ENCODE measurements around the gene HDAC7. TPM values are rescaled to one million over a fixed set of nuclear protein-coding genes. Genes with fewer than 3 reads are reported as not detected.

The HDAC7 gene
- total RNA-seq, 3 donors from 2014 or later (not counting 1 experiment from before 2014, with no cell fraction given): 141 to 235 (median 147) TPM

DNA sequence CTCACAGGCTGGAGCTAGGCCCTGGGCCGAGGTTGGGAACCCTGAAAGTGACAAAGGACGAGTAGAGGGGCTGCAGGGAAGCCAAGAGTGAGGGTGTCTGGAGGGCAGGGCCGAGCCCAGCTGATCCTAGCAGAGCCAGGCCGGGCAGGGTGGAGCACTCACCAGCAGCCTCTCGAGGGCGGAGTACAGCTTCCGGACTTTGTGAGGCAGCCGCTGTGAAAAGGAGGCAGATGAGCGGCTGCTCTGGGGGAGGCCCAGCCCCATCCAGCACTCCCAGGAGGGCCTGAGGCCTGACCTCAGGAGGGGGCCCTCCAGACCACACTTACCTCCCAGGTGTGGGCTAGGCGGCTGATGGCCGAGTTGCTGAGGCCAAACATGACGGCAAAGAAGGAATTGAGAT, 79.7 kb downstream of the HDAC7 start:
- peak overlapping the region; percentile 51 for H3K27ac ChIP-seq (ENCODE audit: low read length)
- H3K27me3 Mint-ChIP-seq (ENCODE audit: low read depth in 2 of 2): peaks cover 17% of the 10 kb centered on the region in 2 donors
- H3K27ac Mint-ChIP-seq: peak overlapping the region; percentile 46 to 54

GRCh38 chr12:47739297-47739696, 80.4 kb downstream of the HDAC7 start:
- H3K36me3 Mint-ChIP-seq: no peaks in the 10 kb centered on the region
- H3K27ac Mint-ChIP-seq: peak overlapping the region; percentile 46 to 54
- DNase-seq (no peak), ATAC-seq (no peak)
- Histone ChIP-seq H3K27me3 (ENCODE audit: control insufficient read depth, insufficient read depth, low read length) (peaks cover 6% of the 10 kb centered on the region), H3K4me1 (ENCODE audit: control insufficient read depth, insufficient read depth, low read length) (peaks cover 33% of the 10 kb centered on the region), H3K27ac (ENCODE audit: low read length) (no peak overlapping the region), H3K4me3 (ENCODE audit: low read length) (no peak overlapping the region), H3K9me3 (ENCODE audit: control insufficient read depth, insufficient read depth, low read length) (no peaks in the 10 kb centered on the region), H3K36me3 (ENCODE audit: control insufficient read depth, insufficient read depth, low read length) (no peaks in the 10 kb centered on the region)
- TF ChIP-seq, protein P1, sequence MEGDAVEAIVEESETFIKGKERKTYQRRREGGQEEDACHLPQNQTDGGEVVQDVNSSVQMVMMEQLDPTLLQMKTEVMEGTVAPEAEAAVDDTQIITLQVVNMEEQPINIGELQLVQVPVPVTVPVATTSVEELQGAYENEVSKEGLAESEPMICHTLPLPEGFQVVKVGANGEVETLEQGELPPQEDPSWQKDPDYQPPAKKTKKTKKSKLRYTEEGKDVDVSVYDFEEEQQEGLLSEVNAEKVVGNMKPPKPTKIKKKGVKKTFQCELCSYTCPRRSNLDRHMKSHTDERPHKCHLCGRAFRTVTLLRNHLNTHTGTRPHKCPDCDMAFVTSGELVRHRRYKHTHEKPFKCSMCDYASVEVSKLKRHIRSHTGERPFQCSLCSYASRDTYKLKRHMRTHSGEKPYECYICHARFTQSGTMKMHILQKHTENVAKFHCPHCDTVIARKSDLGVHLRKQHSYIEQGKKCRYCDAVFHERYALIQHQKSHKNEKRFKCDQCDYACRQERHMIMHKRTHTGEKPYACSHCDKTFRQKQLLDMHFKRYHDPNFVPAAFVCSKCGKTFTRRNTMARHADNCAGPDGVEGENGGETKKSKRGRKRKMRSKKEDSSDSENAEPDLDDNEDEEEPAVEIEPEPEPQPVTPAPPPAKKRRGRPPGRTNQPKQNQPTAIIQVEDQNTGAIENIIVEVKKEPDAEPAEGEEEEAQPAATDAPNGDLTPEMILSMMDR (IDR thresholded peaks at IDR 0.05): no peak
- H3K4me1 Mint-ChIP-seq: peaks cover 17 to 38% of the 10 kb centered on the region in 2 donors
- intact Hi-C loops (cut with micrococcal nuclease): no loop called here
- H3K9me3 Mint-ChIP-seq: no peaks in the 10 kb centered on the region
- H3K4me3 Mint-ChIP-seq: no peak overlapping the region
- WGBS (ENCODE audit: insufficient coverage): 87% methylated on average over 3 of the region's 3 CpGs
- H3K27me3 Mint-ChIP-seq (ENCODE audit: low read depth in 2 of 2): peaks cover 10 to 11% of the 10 kb centered on the region in 2 donors

More for the DNA sequence above, 79.7 kb downstream of the HDAC7 start:
- Mint-ChIP-seq H3K4me3 (peak overlapping the region; percentile 72), H3K36me3 (no peaks in the 10 kb centered on the region), H3K9me3 (no peaks in the 10 kb centered on the region), H3K4me1 (peaks cover 17 to 38% of the 10 kb centered on the region in 2 donors)
- Histone ChIP-seq H3K9me3 (ENCODE audit: control insufficient read depth, insufficient read depth, low read length) (no peaks in the 10 kb centered on the region), H3K36me3 (ENCODE audit: control insufficient read depth, insufficient read depth, low read length) (no peaks in the 10 kb centered on the region), H3K4me3 (ENCODE audit: low read length) (no peak overlapping the region), H3K4me1 (ENCODE audit: control insufficient read depth, insufficient read depth, low read length) (peaks cover 33% of the 10 kb centered on the region), H3K27me3 (ENCODE audit: control insufficient read depth, insufficient read depth, low read length) (peaks cover 6% of the 10 kb centered on the region)
- DNase-seq (no peak), ATAC-seq (peak in 2 of 3 donors; percentile 31 to 39)
- TF ChIP-seq, protein P1 (IDR thresholded peaks at IDR 0.05): no peak
- WGBS (ENCODE audit: insufficient coverage): 66% methylated on average over 12 of the region's 12 CpGs
- intact Hi-C loops (cut with micrococcal nuclease): no loop called here

GRCh38 chr12:47737936-47738594, 81.6 kb downstream of the HDAC7 start:
- intact Hi-C loops (cut with micrococcal nuclease): no loop called here
- 84% methylated on average over 13 of the region's 17 CpGs for WGBS (ENCODE audit: insufficient coverage)
- H3K27me3 ChIP-seq (ENCODE audit: control insufficient read depth, insufficient read depth, low read length): peaks cover 3% of the 10 kb centered on the region
- Mint-ChIP-seq H3K4me1 (peaks cover 17 to 33% of the 10 kb centered on the region in 2 donors), H3K9me3 (no peaks in the 10 kb centered on the region), H3K4me3 (no peak overlapping the region), H3K27ac (no peak overlapping the region), H3K27me3 (ENCODE audit: low read depth in 2 of 2) (peaks cover 1 to 4% of the 10 kb centered on the region in 2 donors), H3K36me3 (no peaks in the 10 kb centered on the region)
- H3K36me3 ChIP-seq (ENCODE audit: control insufficient read depth, insufficient read depth, low read length): no peaks in the 10 kb centered on the region
- peaks cover 33% of the 10 kb centered on the region for H3K4me1 ChIP-seq (ENCODE audit: control insufficient read depth, insufficient read depth, low read length)
- H3K4me3 ChIP-seq (ENCODE audit: low read length): no peak overlapping the region
- no peaks in the 10 kb centered on the region for H3K9me3 ChIP-seq (ENCODE audit: control insufficient read depth, insufficient read depth, low read length)
- no peak overlapping the region for H3K27ac ChIP-seq (ENCODE audit: low read length)
- TF ChIP-seq, protein P1 (IDR thresholded peaks at IDR 0.05): no peak
- DNase-seq (no peak), ATAC-seq (no peak)

Data from natural killer cell (primary cell).